Calu3 (cell line): Measurements from ENCODE around the gene EFNA2. TPM values are rescaled to one million over a fixed set of nuclear protein-coding genes. Genes with fewer than 3 reads are reported as not detected.
"Not testable (repeated sequence)": the region's sequence is repeated elsewhere in the genome, so short reads cannot be mapped to it uniquely, and the experiment has no call there.

Source experiments
- BruUV-seq: library from RNA; stranded (reverse); fragments of 400-500 nt; replicated peaks from 2 replicates; lab custom pipeline; 2021; lab: Mats Ljungman, UMichigan
- CTCF ChIA-PET: fragments of 300-600 bp; sonication (Branson Sonifier 250); formaldehyde crosslinking; loops from one replicate; lab custom pipeline; 2022; ENCODE audit warnings: antibody characterized with exemption; lab: Charles Lee
- DNase-seq: peaks from one replicate; pipeline ENCODE4 v3.0.0; 2022
- H3K27ac Mint-ChIP-seq: one replicate; pipeline ENCODE4 v1.8.0; 2022; ENCODE audit warnings: mixed read lengths; ENCODE audit not compliant: unreplicated experiment
- H3K27me3 Mint-ChIP-seq: one replicate; pipeline ENCODE4 v1.8.0; 2022; ENCODE audit warnings: mixed read lengths; ENCODE audit not compliant: unreplicated experiment
- H3K36me3 Mint-ChIP-seq: one replicate; pipeline ENCODE4 v1.8.0; 2022; ENCODE audit warnings: mild to moderate bottlenecking, moderate library complexity, mixed read lengths; ENCODE audit not compliant: insufficient read depth, unreplicated experiment
- H3K4me1 Mint-ChIP-seq: one replicate; pipeline ENCODE4 v1.8.0; 2022; ENCODE audit warnings: mild to moderate bottlenecking, low read depth, mixed read lengths; ENCODE audit not compliant: unreplicated experiment
- H3K4me3 Mint-ChIP-seq: one replicate; pipeline ENCODE4 v1.8.0; 2022; ENCODE audit warnings: mild to moderate bottlenecking, low read depth, moderate library complexity, mixed read lengths; ENCODE audit not compliant: unreplicated experiment
- H3K9me3 Mint-ChIP-seq: one replicate; pipeline ENCODE4 v1.8.0; 2022; ENCODE audit warnings: low read depth, mixed read lengths; ENCODE audit not compliant: unreplicated experiment
- CTCF ChIP-seq: fragments of 200-600 bp; IDR thresholded peaks from one replicate; pipeline ENCODE4 v1.8.0; 2022; ENCODE audit warnings: antibody characterized with exemption; ENCODE audit not compliant: unreplicated experiment
- intact Hi-C: fragments of 100-400 bp; cut with micrococcal nuclease; formaldehyde crosslinking; loops from one replicate; pipeline ENCODE4 v1.10.0; 2022; ENCODE audit not compliant: unreplicated experiment
- total RNA-seq: library from RNA; stranded (reverse); gene quantifications from 2 replicates; pipeline ENCODE4 v1.2.3, GENCODE V29; 2022

The EFNA2 gene
- total RNA-seq, 1 experiment from 2014 or later: 0.90 TPM

- CTCF ChIA-PET: no interaction called here
- no peaks in the 10 kb centered on the region for H3K27me3 Mint-ChIP-seq
- no peaks in the 10 kb centered on the region for H3K9me3 Mint-ChIP-seq
- TF ChIP-seq CTCF: no peak
- intact Hi-C loops: no loop called here
- BruUV-seq: no TSS peak
- no peak for DNase-seq
- H3K27ac Mint-ChIP-seq: no peak overlapping the region
- H3K4me1 Mint-ChIP-seq: no peaks in the 10 kb centered on the region
- H3K4me3 Mint-ChIP-seq: no peak overlapping the region
- peaks cover 2% of the 10 kb centered on the region for H3K36me3 Mint-ChIP-seq
Observed at GRCh38 chr19:1302533-1303239, 17.0 kb downstream of the EFNA2 start.

GRCh38 chr19:1304197-1304924 lies 18.7 kb downstream of the EFNA2 start:
- no TSS peak for BruUV-seq
- no peak for DNase-seq
- TF ChIP-seq CTCF: no peak
- Mint-ChIP-seq H3K9me3 (no peaks in the 10 kb centered on the region), H3K27me3 (no peaks in the 10 kb centered on the region), H3K27ac (no peak overlapping the region), H3K4me1 (no peaks in the 10 kb centered on the region), H3K4me3 (no peak overlapping the region), H3K36me3 (peaks cover 4% of the 10 kb centered on the region)
- intact Hi-C loops: no loop called here
- CTCF ChIA-PET: no interaction called here

- H3K4me1 Mint-ChIP-seq, H3K36me3 Mint-ChIP-seq, H3K27ac Mint-ChIP-seq, intact Hi-C loops, H3K9me3 Mint-ChIP-seq, H3K27me3 Mint-ChIP-seq, H3K4me3 Mint-ChIP-seq, DNase-seq, BruUV-seq: not testable (repeated sequence)
- CTCF ChIA-PET: interaction anchor here (0.7 kb wide), 1 partner anchor 137 kb away, joined by 3 read pairs; no protein-coding TSS in a partner anchor
Observed at GRCh38 chr19:1305354-1305753, 19.7 kb downstream of the EFNA2 start.

GRCh38 chr19:1307320-1307719 lies 21.6 kb downstream of the EFNA2 start:
- Mint-ChIP-seq H3K36me3 (peaks cover 4% of the 10 kb centered on the region), H3K27me3 (no peaks in the 10 kb centered on the region), H3K9me3 (no peaks in the 10 kb centered on the region), H3K4me3 (no peak overlapping the region), H3K27ac (no peak overlapping the region), H3K4me1 (no peaks in the 10 kb centered on the region)
- TF ChIP-seq CTCF: no peak
- no peak for DNase-seq
- CTCF ChIA-PET: no interaction called here
- BruUV-seq: no TSS peak
- intact Hi-C loops: no loop called here
